ENCODE measurements around the gene MYOM1.
"Not testable (repeated sequence)": the region's sequence is repeated elsewhere in the genome, so short reads cannot be mapped to it uniquely, and the experiment has no call there.

Gene MYOM1

DNA sequence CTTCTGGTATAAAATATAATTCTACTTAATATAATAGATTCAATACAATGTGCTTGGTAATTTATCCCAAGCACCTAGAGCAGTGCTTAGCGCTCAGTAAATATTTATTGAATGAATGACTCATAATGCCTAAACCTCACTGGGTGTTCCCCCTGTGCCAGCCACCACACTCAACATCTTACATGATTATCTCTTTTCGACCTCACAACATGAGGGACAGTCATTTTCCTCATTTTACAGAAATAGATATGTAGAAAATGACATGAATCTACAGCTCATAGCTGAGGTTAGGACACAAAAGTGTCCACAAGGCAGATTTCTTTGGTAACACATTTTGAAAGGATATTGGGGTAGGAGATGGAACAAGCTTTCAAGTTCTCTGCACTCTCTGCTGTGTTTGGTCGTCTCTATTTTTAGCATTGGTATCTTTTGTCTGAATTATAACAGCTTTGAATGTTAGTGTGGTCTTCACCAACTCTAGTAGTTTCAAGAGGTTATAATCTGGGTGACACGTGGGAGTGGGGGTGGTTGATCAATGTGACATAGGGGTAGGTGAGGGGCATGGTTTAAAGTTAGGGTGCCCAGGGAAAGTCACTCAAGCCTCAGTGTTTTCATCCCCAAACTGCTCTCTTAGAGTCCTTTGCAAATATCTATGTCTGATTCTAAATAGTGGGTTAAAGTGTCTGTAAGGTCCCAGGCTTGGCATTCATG lies 9.8 kb downstream of the MYOM1 start:
- Histone ChIP-seq H3K4me1 (ENCODE audit: control insufficient read depth, insufficient read depth, low read length) (peaks cover 7% of the 10 kb centered on the region), H3K4me3 (ENCODE audit: low read length) (no peak overlapping the region), H3K9ac (ENCODE audit: low read length) (no peak overlapping the region), H3K27ac (ENCODE audit: low read depth, low read length) (no peak overlapping the region), H3K36me3 (ENCODE audit: control insufficient read depth, insufficient read depth, low read length) (no peaks in the 10 kb centered on the region), H3K27me3 (ENCODE audit: control insufficient read depth, insufficient read depth, low read length) (no peaks in the 10 kb centered on the region)

DNA sequence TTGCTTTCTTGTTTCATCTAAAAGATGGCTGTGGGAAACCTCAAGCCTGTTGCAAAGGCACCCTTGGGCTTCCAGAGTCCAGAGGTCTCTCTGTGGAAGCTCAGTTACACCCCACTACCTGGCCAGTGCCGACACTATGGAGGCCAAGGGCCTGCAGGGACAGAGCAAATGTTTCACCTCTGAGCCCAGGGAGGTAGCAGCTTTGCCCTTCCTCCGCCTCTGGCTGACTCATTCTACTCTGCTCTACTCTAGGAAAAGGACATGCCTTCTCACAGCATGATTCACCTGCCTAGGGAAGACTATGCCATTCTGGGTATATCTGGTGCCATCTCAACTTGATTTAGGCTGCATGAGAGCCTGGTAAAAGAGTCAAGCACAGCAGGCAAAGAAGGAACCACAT lies 12.2 kb downstream of the MYOM1 start:
- Histone ChIP-seq H3K4me3 (ENCODE audit: low read length) (no peak overlapping the region), H3K9ac (ENCODE audit: low read length) (no peak overlapping the region), H3K36me3 (ENCODE audit: control insufficient read depth, insufficient read depth, low read length) (no peaks in the 10 kb centered on the region), H3K27me3 (ENCODE audit: control insufficient read depth, insufficient read depth, low read length) (no peaks in the 10 kb centered on the region), H3K4me1 (ENCODE audit: control insufficient read depth, insufficient read depth, low read length) (peaks cover under 1% of the 10 kb centered on the region), H3K27ac (ENCODE audit: low read depth, low read length) (no peak overlapping the region)

- H3K9ac ChIP-seq (ENCODE audit: low read length) = no peak overlapping the region
- no peaks in the 10 kb centered on the region for H3K27me3 ChIP-seq (ENCODE audit: control insufficient read depth, insufficient read depth, low read length)
- H3K4me1 ChIP-seq (ENCODE audit: control insufficient read depth, insufficient read depth, low read length) = no peaks in the 10 kb centered on the region
- no peaks in the 10 kb centered on the region for H3K36me3 ChIP-seq (ENCODE audit: control insufficient read depth, insufficient read depth, low read length)
- H3K4me3 ChIP-seq (ENCODE audit: low read length) = no peak overlapping the region
- H3K27ac ChIP-seq (ENCODE audit: low read depth, low read length) = no peak overlapping the region
Observed at GRCh38 chr18:3205239-3205638, 14.5 kb downstream of the MYOM1 start.

DNA sequence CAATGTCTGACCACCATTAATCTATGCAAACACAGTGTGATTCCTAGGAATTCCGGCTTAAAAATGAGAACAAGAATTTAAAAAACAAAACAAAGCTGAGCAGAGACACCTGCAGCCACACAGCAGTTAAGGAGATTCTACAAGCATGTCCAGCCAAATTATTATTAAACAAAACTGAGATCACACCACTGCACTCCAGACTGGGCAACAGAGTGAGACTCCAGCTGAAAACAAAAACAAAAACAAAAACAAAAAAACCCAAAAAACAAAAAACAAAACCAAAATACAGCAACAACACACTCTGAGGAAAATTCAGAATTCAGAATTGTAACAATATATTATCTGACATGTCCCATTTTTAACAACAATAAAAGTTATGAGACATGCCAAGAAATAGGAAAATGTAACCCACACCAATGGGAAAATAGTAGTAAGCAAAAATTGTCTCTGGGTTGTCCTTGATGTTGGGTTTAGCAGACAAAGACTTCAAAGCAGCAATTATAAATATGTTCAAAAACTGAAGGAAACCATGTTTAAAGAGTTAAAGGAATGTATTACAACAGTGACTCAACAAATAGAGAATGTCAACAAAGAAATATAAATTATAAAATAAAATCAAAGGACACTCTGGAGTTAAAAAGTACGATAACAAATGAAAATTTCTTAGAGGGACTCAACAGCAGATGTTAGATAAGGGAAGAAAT lies 19.7 kb downstream of the MYOM1 start:
- Histone ChIP-seq H3K4me1 (ENCODE audit: control insufficient read depth, insufficient read depth, low read length) (no peaks in the 10 kb centered on the region), H3K27ac (ENCODE audit: low read depth, low read length) (no peak overlapping the region), H3K27me3 (ENCODE audit: control insufficient read depth, insufficient read depth, low read length) (no peaks in the 10 kb centered on the region), H3K36me3 (ENCODE audit: control insufficient read depth, insufficient read depth, low read length) (no peaks in the 10 kb centered on the region), H3K4me3 (ENCODE audit: low read length) (no peak overlapping the region), H3K9ac (ENCODE audit: low read length) (no peak overlapping the region)

DNA sequence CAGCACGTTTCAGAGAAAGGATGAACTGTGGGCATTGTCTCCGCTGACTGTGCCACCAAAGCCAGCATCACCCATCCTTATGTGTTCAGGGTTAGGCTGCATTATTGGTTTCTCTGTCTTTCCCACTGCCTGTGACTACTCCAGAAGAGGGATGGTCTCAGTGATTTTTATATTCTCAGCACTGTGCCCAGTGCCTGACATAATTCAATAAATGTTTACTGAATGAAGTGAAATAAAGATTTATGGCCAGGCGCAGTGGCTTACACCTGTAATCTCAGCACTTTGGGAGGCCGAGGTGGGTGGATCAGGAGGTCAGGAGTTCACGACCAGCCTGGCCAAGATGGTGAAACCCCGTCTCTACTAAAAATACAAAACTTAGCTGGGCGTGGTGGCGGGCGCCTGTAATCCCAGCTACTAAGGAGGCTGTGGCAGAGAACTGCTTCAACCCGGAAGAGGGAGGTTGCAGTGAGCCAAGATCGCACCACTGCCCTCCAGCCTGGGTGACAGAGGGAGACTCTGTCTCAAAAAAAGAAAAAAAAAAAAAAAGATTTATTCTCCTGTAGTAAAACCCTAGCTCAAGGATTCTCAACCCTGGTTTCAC lies 21.4 kb downstream of the MYOM1 start:
- H3K27me3 ChIP-seq (ENCODE audit: control insufficient read depth, insufficient read depth, low read length); H3K27ac ChIP-seq (ENCODE audit: low read depth, low read length); H3K4me1 ChIP-seq (ENCODE audit: control insufficient read depth, insufficient read depth, low read length); H3K36me3 ChIP-seq (ENCODE audit: control insufficient read depth, insufficient read depth, low read length); H3K9ac ChIP-seq (ENCODE audit: low read length); H3K4me3 ChIP-seq (ENCODE audit: low read length): not testable (repeated sequence)

DNA sequence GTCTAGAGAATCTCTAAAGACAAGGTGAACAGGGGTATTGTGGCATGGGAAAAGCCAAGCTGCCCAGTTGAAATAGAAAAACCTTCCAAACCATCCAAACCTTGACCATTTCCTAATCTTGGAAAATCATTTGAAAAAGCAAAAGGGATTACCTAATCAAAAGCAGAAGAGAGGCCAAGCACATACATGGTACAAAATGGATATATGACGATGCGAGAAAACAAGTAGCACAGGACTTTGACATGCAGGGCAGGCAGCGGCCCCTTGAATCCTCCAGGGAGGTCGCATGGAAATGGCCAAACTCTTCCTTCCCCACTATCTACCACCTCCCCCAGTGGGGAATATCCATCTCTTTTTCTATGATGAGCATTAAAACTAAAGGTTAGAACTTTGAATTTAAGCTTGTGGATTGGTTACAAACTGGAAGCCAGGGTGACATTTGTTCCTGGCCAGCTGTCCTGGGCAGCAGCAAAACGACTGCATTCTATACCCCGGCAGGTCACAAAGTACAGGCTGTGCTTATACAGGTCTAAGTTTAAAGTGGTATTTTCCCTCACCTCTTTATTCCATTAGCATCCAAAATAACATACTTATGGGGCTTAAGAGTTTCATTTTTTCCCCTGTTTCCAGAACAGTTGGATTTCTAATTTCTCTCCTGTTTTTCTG lies 24.7 kb downstream of the MYOM1 start:
- no peaks in the 10 kb centered on the region for H3K4me1 ChIP-seq (ENCODE audit: control insufficient read depth, insufficient read depth, low read length)
- no peaks in the 10 kb centered on the region for H3K27me3 ChIP-seq (ENCODE audit: control insufficient read depth, insufficient read depth, low read length)
- no peak overlapping the region for H3K9ac ChIP-seq (ENCODE audit: low read length)
- H3K36me3 ChIP-seq (ENCODE audit: control insufficient read depth, insufficient read depth, low read length) = no peaks in the 10 kb centered on the region
- no peak overlapping the region for H3K27ac ChIP-seq (ENCODE audit: low read depth, low read length)
- H3K4me3 ChIP-seq (ENCODE audit: low read length) = no peak overlapping the region

DNA sequence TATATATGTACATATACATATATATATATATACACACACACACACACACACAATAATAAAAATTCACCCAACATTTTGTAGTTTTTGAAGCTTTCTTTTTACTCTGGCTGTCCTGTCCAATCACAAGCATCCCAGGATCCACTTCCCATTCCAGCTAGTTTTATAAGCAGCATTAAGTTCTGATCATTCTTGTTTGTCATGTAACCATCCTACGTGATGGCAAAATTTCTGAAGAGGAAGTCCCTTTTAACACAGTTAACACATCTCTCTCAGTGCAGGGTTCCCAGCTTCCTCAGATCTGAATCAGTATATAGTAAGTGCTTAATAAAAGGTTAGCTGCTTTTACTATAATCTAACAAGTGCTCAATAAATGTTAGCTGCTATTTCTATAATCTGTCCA lies 26.4 kb downstream of the MYOM1 start:
- H3K4me1 ChIP-seq (ENCODE audit: control insufficient read depth, insufficient read depth, low read length) = no peaks in the 10 kb centered on the region
- H3K27me3 ChIP-seq (ENCODE audit: control insufficient read depth, insufficient read depth, low read length) = no peaks in the 10 kb centered on the region
- H3K4me3 ChIP-seq (ENCODE audit: low read length) = no peak overlapping the region
- no peak overlapping the region for H3K27ac ChIP-seq (ENCODE audit: low read depth, low read length)
- H3K36me3 ChIP-seq (ENCODE audit: control insufficient read depth, insufficient read depth, low read length) = peaks cover 2% of the 10 kb centered on the region
- H3K9ac ChIP-seq (ENCODE audit: low read length) = no peak overlapping the region

DNA sequence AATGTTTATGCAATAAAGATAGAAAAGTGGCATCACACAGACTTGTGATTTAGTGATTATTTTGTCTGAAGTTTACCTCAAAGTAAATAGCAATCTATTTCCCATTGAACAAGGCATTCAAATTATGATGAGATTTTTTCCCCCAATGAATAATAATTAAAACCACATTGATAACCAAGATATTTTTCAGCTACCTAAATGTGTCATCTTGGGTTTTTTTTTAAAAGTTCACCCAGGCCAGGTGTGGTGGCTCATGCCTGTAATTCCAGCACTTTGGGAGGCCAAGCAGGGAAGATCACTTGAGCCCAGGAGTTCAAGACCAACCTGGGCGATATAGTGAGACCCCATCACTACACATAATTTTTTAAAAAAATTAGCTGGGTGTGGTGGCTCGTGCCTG lies 27.0 kb downstream of the MYOM1 start:
- H3K4me3 ChIP-seq (ENCODE audit: low read length) = no peak overlapping the region
- no peak overlapping the region for H3K9ac ChIP-seq (ENCODE audit: low read length)
- peaks cover 2% of the 10 kb centered on the region for H3K36me3 ChIP-seq (ENCODE audit: control insufficient read depth, insufficient read depth, low read length)
- H3K27me3 ChIP-seq (ENCODE audit: control insufficient read depth, insufficient read depth, low read length) = no peaks in the 10 kb centered on the region
- no peak overlapping the region for H3K27ac ChIP-seq (ENCODE audit: low read depth, low read length)
- no peaks in the 10 kb centered on the region for H3K4me1 ChIP-seq (ENCODE audit: control insufficient read depth, insufficient read depth, low read length)

DNA sequence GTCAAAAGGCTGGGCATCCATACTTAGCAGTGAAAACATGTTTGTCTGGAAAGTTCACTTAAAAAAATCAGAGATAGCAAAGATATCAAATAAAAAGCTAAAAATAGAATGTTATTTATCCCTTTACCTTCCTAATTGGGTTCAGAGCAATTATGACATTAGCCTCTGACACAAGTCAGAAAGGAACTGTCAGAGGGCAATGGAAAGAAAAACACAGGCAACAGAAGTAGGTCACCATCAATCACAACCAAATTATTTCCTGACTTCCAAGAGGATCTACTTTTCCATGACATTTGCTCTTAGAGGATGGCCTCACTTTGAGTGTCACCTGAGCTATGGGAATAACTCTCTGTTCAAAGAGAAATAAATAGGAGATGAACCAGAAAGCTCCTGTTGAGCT lies 27.5 kb downstream of the MYOM1 start:
- Histone ChIP-seq H3K9ac (ENCODE audit: low read length) (no peak overlapping the region), H3K4me3 (ENCODE audit: low read length) (no peak overlapping the region), H3K36me3 (ENCODE audit: control insufficient read depth, insufficient read depth, low read length) (peaks cover 2% of the 10 kb centered on the region), H3K4me1 (ENCODE audit: control insufficient read depth, insufficient read depth, low read length) (no peaks in the 10 kb centered on the region), H3K27ac (ENCODE audit: low read depth, low read length) (no peak overlapping the region), H3K27me3 (ENCODE audit: control insufficient read depth, insufficient read depth, low read length) (no peaks in the 10 kb centered on the region)

DNA sequence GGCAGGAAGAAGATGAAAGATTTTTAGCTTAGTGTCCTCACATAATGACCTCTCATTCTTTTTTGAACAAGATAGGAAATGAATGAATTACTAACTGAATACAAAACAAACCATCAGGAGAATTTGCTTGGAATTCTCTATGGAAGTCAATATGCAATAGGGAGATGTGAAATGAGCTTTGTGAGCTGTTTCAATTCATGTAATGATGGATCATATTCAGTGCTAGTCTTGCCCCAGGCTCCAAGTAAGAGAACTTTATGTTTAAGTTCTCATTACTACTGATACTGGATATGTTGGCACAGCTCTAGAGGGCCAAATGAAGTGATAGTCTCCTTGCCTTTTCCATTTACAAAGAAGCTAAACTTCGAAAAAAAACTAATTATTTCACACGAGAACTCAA lies 29.2 kb downstream of the MYOM1 start:
- H3K4me3 ChIP-seq (ENCODE audit: low read length) = no peak overlapping the region
- H3K4me1 ChIP-seq (ENCODE audit: control insufficient read depth, insufficient read depth, low read length) = no peaks in the 10 kb centered on the region
- no peaks in the 10 kb centered on the region for H3K27me3 ChIP-seq (ENCODE audit: control insufficient read depth, insufficient read depth, low read length)
- H3K36me3 ChIP-seq (ENCODE audit: control insufficient read depth, insufficient read depth, low read length) = peaks cover 2% of the 10 kb centered on the region
- no peak overlapping the region for H3K27ac ChIP-seq (ENCODE audit: low read depth, low read length)
- H3K9ac ChIP-seq (ENCODE audit: low read length) = no peak overlapping the region

GRCh38 chr18:3189884-3190283 lies 29.9 kb downstream of the MYOM1 start:
- Histone ChIP-seq H3K4me3 (ENCODE audit: low read length) (no peak overlapping the region), H3K4me1 (ENCODE audit: control insufficient read depth, insufficient read depth, low read length) (no peaks in the 10 kb centered on the region), H3K27me3 (ENCODE audit: control insufficient read depth, insufficient read depth, low read length) (no peaks in the 10 kb centered on the region), H3K27ac (ENCODE audit: low read depth, low read length) (no peak overlapping the region), H3K36me3 (ENCODE audit: control insufficient read depth, insufficient read depth, low read length) (peaks cover 2% of the 10 kb centered on the region), H3K9ac (ENCODE audit: low read length) (no peak overlapping the region)
